Fibroblast of the aortic adventitia (primary cell): ENCODE results near the gene TLE1. TPM values are rescaled to one million over a fixed set of nuclear protein-coding genes. Genes with fewer than 3 reads are reported as not detected.

Experiments
- DNase-seq: peaks from one replicate; pipeline ENCODE4 v3.0.0-alpha.2; 2010; ENCODE audit warnings: low read depth
- H3K4me3 ChIP-seq: 2 replicates; pipeline ENCODE4 v1.5.1; 2011; ENCODE audit warnings: low read depth, mild to moderate bottlenecking, control low read depth, low read length, moderate library complexity
- total RNA-seq: library from RNA; depleted of rRNA; stranded (reverse); fragments of >200 nt; gene quantifications from 2 replicates; pipeline ENCODE4 v1.2.3, GENCODE V29; 2012; ENCODE audit warnings: low replicate concordance
- TF ChIP-seq, protein P1 (sequence below): IDR thresholded peaks from 2 replicates; pipeline ENCODE4 v1.5.1; 2011; ENCODE audit warnings: mild to moderate bottlenecking, low read length, control low read depth, inconsistent platforms; ENCODE audit not compliant: insufficient read depth

The TLE1 gene
- total RNA-seq, 1 donor: 49.5 TPM

DNA sequence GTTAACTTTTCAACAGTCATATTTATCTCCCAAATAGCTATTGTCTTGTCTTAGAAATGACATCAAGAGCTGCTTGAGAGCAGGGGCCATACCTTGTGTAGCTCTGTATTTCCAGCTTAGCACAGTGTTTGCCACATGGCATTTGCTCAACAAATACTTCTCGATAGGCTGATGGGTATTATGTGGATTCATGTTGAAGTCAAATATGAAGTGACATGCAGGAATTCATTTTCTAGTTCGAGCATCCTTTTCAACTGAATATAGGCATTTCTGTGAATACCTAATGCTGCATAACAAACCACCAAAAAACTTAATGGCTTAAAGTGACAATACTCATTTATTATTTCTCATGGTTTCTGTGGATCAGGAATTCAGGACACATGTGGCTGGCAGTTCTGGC is 125.6 kb downstream of the TLE1 start:
- DNase-seq: no peak
- TF ChIP-seq, protein P1, sequence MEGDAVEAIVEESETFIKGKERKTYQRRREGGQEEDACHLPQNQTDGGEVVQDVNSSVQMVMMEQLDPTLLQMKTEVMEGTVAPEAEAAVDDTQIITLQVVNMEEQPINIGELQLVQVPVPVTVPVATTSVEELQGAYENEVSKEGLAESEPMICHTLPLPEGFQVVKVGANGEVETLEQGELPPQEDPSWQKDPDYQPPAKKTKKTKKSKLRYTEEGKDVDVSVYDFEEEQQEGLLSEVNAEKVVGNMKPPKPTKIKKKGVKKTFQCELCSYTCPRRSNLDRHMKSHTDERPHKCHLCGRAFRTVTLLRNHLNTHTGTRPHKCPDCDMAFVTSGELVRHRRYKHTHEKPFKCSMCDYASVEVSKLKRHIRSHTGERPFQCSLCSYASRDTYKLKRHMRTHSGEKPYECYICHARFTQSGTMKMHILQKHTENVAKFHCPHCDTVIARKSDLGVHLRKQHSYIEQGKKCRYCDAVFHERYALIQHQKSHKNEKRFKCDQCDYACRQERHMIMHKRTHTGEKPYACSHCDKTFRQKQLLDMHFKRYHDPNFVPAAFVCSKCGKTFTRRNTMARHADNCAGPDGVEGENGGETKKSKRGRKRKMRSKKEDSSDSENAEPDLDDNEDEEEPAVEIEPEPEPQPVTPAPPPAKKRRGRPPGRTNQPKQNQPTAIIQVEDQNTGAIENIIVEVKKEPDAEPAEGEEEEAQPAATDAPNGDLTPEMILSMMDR: no peak
- no peak overlapping the region for H3K4me3 ChIP-seq

- DNase-seq: no peak
- TF ChIP-seq, protein P1: no peak
- no peak overlapping the region for H3K4me3 ChIP-seq
These were observed 126.3 kb downstream of the TLE1 start for GRCh38 chr9:81563020-81563407.

- no peak overlapping the region for H3K4me3 ChIP-seq
- peak; percentile 66 for DNase-seq
- TF ChIP-seq, protein P1: no peak
These were observed 126.9 kb downstream of the TLE1 start for GRCh38 chr9:81562231-81563019.

GRCh38 chr9:81560851-81561732 is 128.3 kb downstream of the TLE1 start:
- TF ChIP-seq, protein P1: no peak
- no peak overlapping the region for H3K4me3 ChIP-seq
- DNase-seq: peak; percentile 19

DNA sequence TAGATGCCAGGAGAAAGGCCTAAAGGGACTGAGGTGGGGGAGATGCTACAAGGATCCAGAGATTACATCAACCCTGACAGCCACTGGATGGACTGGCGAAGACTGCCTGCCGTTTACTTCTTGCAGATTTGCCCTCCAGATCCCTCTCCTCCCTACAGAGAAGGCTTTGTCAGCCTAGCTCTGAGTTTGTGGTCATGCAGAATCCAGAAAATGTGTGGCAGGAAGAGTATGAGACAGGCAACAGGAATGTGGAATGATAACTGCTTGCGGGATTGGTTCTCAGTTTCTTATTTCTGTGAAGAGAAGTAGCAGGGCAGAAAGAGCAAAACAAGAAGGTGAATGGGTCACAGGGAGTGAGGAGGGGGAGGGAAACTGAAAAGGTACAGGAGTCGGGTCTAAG is 129.6 kb downstream of the TLE1 start:
- peak; percentile 90 for DNase-seq
- TF ChIP-seq, protein P1: no peak
- no peak overlapping the region for H3K4me3 ChIP-seq

GRCh38 chr9:81559197-81559596 is 130.2 kb downstream of the TLE1 start:
- no peak overlapping the region for H3K4me3 ChIP-seq
- TF ChIP-seq, protein P1: no peak
- no peak for DNase-seq
